Prostate gland (tissue), 2 donors: ENCODE results near the gene C1orf21. TPM values are rescaled to one million over a fixed set of nuclear protein-coding genes. Genes with fewer than 3 reads are reported as not detected.

Experiments
- DNase-seq: peaks from one replicate; pipeline ENCODE4 v3.0.0-alpha.2; 2019; ENCODE audit warnings: low spot score
- H3K27ac ChIP-seq, 2 donors: fragments of 200-600 bp; sonication (generic); 2 replicates each; pipeline ENCODE4 v1.5.1; 2017 to 2019
- H3K27me3 ChIP-seq: fragments of 200-600 bp; sonication (generic); replicated peaks from 2 replicates; pipeline ENCODE4 v1.5.1; 2019; ENCODE audit not compliant: insufficient read depth
- H3K36me3 ChIP-seq, 2 donors: fragments of 200-600 bp; sonication (generic); 1 replicate in 1 of 2; 2 replicates in 1 of 2; pipeline versions ENCODE4 v1.5.1 to v1.8.1; 2017 to 2019
- H3K4me1 ChIP-seq: fragments of 200-600 bp; sonication (generic); replicated peaks from 2 replicates; pipeline ENCODE4 v1.5.1; 2019
- H3K4me3 ChIP-seq, 2 donors: fragments of 200-600 bp; sonication (generic); 2 replicates each; pipeline ENCODE4 v1.5.1; 2017 to 2019
- H3K9me3 ChIP-seq: fragments of 200-600 bp; sonication (generic); 2 replicates; pipeline ENCODE4 v1.5.1; 2017
- CTCF ChIP-seq, 4 experiments: fragments of 200-600 bp in 2 of 4; fragments of 450-650 bp in 2 of 4; sonication (generic) in 2 of 4; IDR thresholded peaks; 1 replicate in 3 of 4; 2 replicates in 1 of 4; pipeline ENCODE4 v1.5.1; 2016 to 2019; ENCODE audit warnings: antibody characterized with exemption in 4 of 4, mild to moderate bottlenecking in 2 of 4, moderate library complexity in 2 of 4
- POLR2A ChIP-seq: fragments of 450-650 bp; IDR thresholded peaks from one replicate; pipeline ENCODE4 v1.6.1; 2016; ENCODE audit warnings: antibody characterized with exemption, mild to moderate bottlenecking
- POLR2AphosphoS5 ChIP-seq: sonication (generic); formaldehyde crosslinking; IDR thresholded peaks from one replicate; pipeline ENCODE4 v1.6.1; 2017; ENCODE audit warnings: antibody characterized with exemption
- WGBS: methylation state at CpG from one replicate; pipeline ENCODE4 v1.1.5; 2018; 5-methylcytosine and 5-hydroxymethylcytosine counted together
- intact Hi-C: fragments of 100-400 bp; cut with DNase I; formaldehyde crosslinking; loops from one replicate; pipeline ENCODE4 v1.14.2; 2022
- total RNA-seq, 2 donors: library from RNA; depleted of rRNA; stranded (reverse); fragments of >200 nt; gene quantifications; one replicate each; pipeline ENCODE4 v1.1.0, GENCODE V29; 2016

C1orf21 gene
- total RNA-seq, 2 donors from 2014 or later: 28.8 to 79.3 TPM

- TF ChIP-seq CTCF (IDR thresholded peaks at IDR 0.05) (no peak), POLR2AphosphoS5 (no peak), POLR2A (no peak)
- H3K4me3 ChIP-seq: no peak overlapping the region
- peak overlapping the region in 1 of 2 donors; percentile 53 for H3K27ac ChIP-seq
- no peaks in the 10 kb centered on the region for H3K4me1 ChIP-seq
- WGBS: 94% methylated on average over 1 of the region's 1 CpG
- intact Hi-C loops: no loop called here
- no peak for DNase-seq
- no peaks in the 10 kb centered on the region for H3K27me3 ChIP-seq
- no peaks in the 10 kb centered on the region for H3K9me3 ChIP-seq
- H3K36me3 ChIP-seq: no peaks in the 10 kb centered on the region
Measured at GRCh38 chr1:184352776-184353175, 34.1 kb upstream of the C1orf21 start.

GRCh38 chr1:184354719-184355118 is 32.1 kb upstream of the C1orf21 start:
- Histone ChIP-seq H3K4me1 (no peaks in the 10 kb centered on the region), H3K27ac (no peak overlapping the region), H3K36me3 (no peaks in the 10 kb centered on the region), H3K27me3 (no peaks in the 10 kb centered on the region), H3K4me3 (no peak overlapping the region), H3K9me3 (no peaks in the 10 kb centered on the region)
- WGBS: 80% methylated on average over 2 of the region's 2 CpGs
- TF ChIP-seq CTCF (IDR thresholded peaks at IDR 0.05) (no peak), POLR2A (no peak), POLR2AphosphoS5 (no peak)
- intact Hi-C loops: no loop called here
- DNase-seq: no peak

GRCh38 chr1:184356891-184357290 is 29.9 kb upstream of the C1orf21 start:
- Histone ChIP-seq H3K4me3 (no peak overlapping the region), H3K36me3 (no peaks in the 10 kb centered on the region), H3K4me1 (no peaks in the 10 kb centered on the region), H3K27ac (no peak overlapping the region), H3K27me3 (no peaks in the 10 kb centered on the region), H3K9me3 (no peaks in the 10 kb centered on the region)
- no peak for DNase-seq
- intact Hi-C loops: no loop called here
- TF ChIP-seq POLR2A: no peak
- no peak for TF ChIP-seq CTCF (IDR thresholded peaks at IDR 0.05)
- TF ChIP-seq POLR2AphosphoS5: no peak
- 86% methylated on average over 2 of the region's 2 CpGs for WGBS

- no peak overlapping the region for H3K4me3 ChIP-seq
- H3K27ac ChIP-seq: no peak overlapping the region
- H3K9me3 ChIP-seq: no peaks in the 10 kb centered on the region
- WGBS: 85% methylated on average over 1 of the region's 1 CpG
- DNase-seq: no peak
- TF ChIP-seq POLR2A (no peak), CTCF (IDR thresholded peaks at IDR 0.05) (no peak), POLR2AphosphoS5 (no peak)
- H3K27me3 ChIP-seq: no peaks in the 10 kb centered on the region
- intact Hi-C loops: no loop called here
- H3K4me1 ChIP-seq: peaks cover 3% of the 10 kb centered on the region
- H3K36me3 ChIP-seq: no peaks in the 10 kb centered on the region
Measured at GRCh38 chr1:184358256-184358655, 28.6 kb upstream of the C1orf21 start.

GRCh38 chr1:184359909-184360308 is 26.9 kb upstream of the C1orf21 start:
- no peaks in the 10 kb centered on the region for H3K9me3 ChIP-seq
- no peak for DNase-seq
- H3K27ac ChIP-seq: no peak overlapping the region
- H3K4me1 ChIP-seq: peaks cover 6% of the 10 kb centered on the region
- intact Hi-C loops: no loop called here
- no peaks in the 10 kb centered on the region for H3K36me3 ChIP-seq
- TF ChIP-seq POLR2AphosphoS5 (no peak), CTCF (IDR thresholded peaks at IDR 0.05) (no peak), POLR2A (no peak)
- no peak overlapping the region for H3K4me3 ChIP-seq
- WGBS: 91% methylated on average over 3 of the region's 3 CpGs
- H3K27me3 ChIP-seq: no peaks in the 10 kb centered on the region
